Stomach (tissue), 9 donors: Measurements from ENCODE around the gene ITGA3. TPM values are rescaled to one million over a fixed set of nuclear protein-coding genes. Genes with fewer than 3 reads are reported as not detected.
A peak's percentile ranks its signal among the peaks of the same experiment; 100 is the strongest.

ENCODE experiments used
- DNase-seq, 2 donors: peaks; one replicate each; pipeline versions ENCODE4 v3.0.0 to v3.0.0-alpha.2; 2013 to 2019
- H3K27ac ChIP-seq, 5 donors: fragments of 200-600 bp in 4 of 5; sonication (generic) in 4 of 5; one replicate each; pipeline ENCODE4 v1.5.1; 2013 to 2019; ENCODE audit warnings: mild to moderate bottlenecking in 1 of 5, moderate library complexity in 1 of 5
- H3K27me3 ChIP-seq, 3 donors: fragments of 200-600 bp; sonication (generic); one replicate each; pipeline ENCODE4 v1.5.1; 2017 to 2019; ENCODE audit warnings: mixed run types in 1 of 3
- H3K36me3 ChIP-seq, 4 donors: fragments of 200-600 bp; sonication (generic); 1 replicate in 3 of 4; 2 replicates in 1 of 4; pipeline ENCODE4 v1.5.1; 2016 to 2019
- H3K4me1 ChIP-seq, 4 donors: fragments of 200-600 bp; sonication (generic); one replicate each; pipeline ENCODE4 v1.5.1; 2016 to 2019
- H3K4me3 ChIP-seq, 4 donors: fragments of 200-600 bp; sonication (generic) in 3 of 4; one replicate each; pipeline ENCODE4 v1.5.1; 2016 to 2019; ENCODE audit warnings: mild to moderate bottlenecking in 1 of 4
- H3K9me3 ChIP-seq, 4 donors: fragments of 200-600 bp; sonication (generic); one replicate each; pipeline ENCODE4 v1.5.1; 2016 to 2019
- CTCF ChIP-seq, 7 experiments: fragments of 450-650 bp in 4 of 7; fragments of 200-600 bp in 3 of 7; sonication (generic) in 3 of 7; IDR thresholded peaks; one replicate each; pipeline ENCODE4 v1.5.1; 2016 to 2019; ENCODE audit warnings: antibody characterized with exemption in 7 of 7, control low read depth in 2 of 7, mild to moderate bottlenecking in 1 of 7
- EP300 ChIP-seq: sonication (generic); formaldehyde crosslinking; IDR thresholded peaks from one replicate; pipeline ENCODE4 v1.6.1; 2017; ENCODE audit warnings: antibody characterized with exemption
- POLR2A ChIP-seq, 4 donors: fragments of 450-650 bp; IDR thresholded peaks; one replicate each; pipeline ENCODE4 v1.6.1; 2016; ENCODE audit warnings: antibody characterized with exemption in 4 of 4, control low read depth in 2 of 4, mild to moderate bottlenecking in 1 of 4, moderate library complexity in 1 of 4
- POLR2AphosphoS5 ChIP-seq, 3 donors: sonication (generic); formaldehyde crosslinking; IDR thresholded peaks; one replicate each; pipeline ENCODE4 v1.6.1; 2016; ENCODE audit warnings: antibody characterized with exemption in 3 of 3
- WGBS, 5 donors: extraction: QIAGEN DNeasy Blood & Tissue Kit in 3 of 5; methylation state at CpG; one replicate each; pipeline versions ENCODE4 v1.1.5 to v1.1.7; 2013 to 2018; 5-methylcytosine and 5-hydroxymethylcytosine counted together
- intact Hi-C: fragments of 100-400 bp; cut with DNase I; formaldehyde crosslinking; loops from one replicate; pipeline ENCODE4 v1.15.1; 2023; ENCODE audit warnings: low total_unique reads
- polyA plus RNA-seq, 3 donors: library from polyadenylated mRNA; stranded (reverse); fragments of 200-250 nt; gene quantifications; one replicate each; pipeline ENCODE4 v1.2.3, GENCODE V29; 2013
- total RNA-seq, 5 donors: library from RNA; depleted of rRNA; stranded (reverse); fragments of >200 nt; gene quantifications; one replicate each; pipeline versions ENCODE4 v1.1.0 to v1.2.3, GENCODE V29; 2014 to 2016
- donor health status: healthy with polysubstance abuse.
- donor health status: Bipolar disorder and iron deficiency.
- donor health status: healthy.

ITGA3 gene
- total and polyA plus RNA-seq, 8 donors = 6.9 to 698 (median 73.9) TPM

- 90 to 100% (median 94%) methylated on average over 3 of the region's 3 CpGs for WGBS, 5 donors
- H3K36me3 ChIP-seq = no peaks in the 10 kb centered on the region
- TF ChIP-seq EP300 (no peak), POLR2A (IDR thresholded peaks at IDR 0.05) (no peak), POLR2AphosphoS5 (IDR thresholded peaks at IDR 0.05) (no peak), CTCF (IDR thresholded peaks at IDR 0.05) (no peak)
- H3K27ac ChIP-seq = peak overlapping the region in 3 of 5 donors; percentile 30 to 60 (median 59)
- intact Hi-C loops = no loop called here
- H3K27me3 ChIP-seq = peaks cover 0 to 18% (median 3%) of the 10 kb centered on the region in 3 donors
- DNase-seq = no peak
- H3K9me3 ChIP-seq = no peaks in the 10 kb centered on the region
- no peak overlapping the region for H3K4me3 ChIP-seq
- H3K4me1 ChIP-seq = peaks cover 1 to 23% (median 12%) of the 10 kb centered on the region in 4 donors
These were observed 67.0 kb downstream of the ITGA3 start for GRCh38 chr17:50122945-50123344.

GRCh38 chr17:50123649-50124349 lies 67.9 kb downstream of the ITGA3 start:
- peaks cover 5 to 26% (median 14%) of the 10 kb centered on the region in 4 donors for H3K4me1 ChIP-seq
- H3K27ac ChIP-seq = peak overlapping the region in 3 of 5 donors; percentile 30 to 60 (median 59)
- H3K27me3 ChIP-seq = peaks cover 0 to 22% (median 8%) of the 10 kb centered on the region in 3 donors
- no peak for DNase-seq
- H3K36me3 ChIP-seq = no peaks in the 10 kb centered on the region
- no peak overlapping the region for H3K4me3 ChIP-seq
- TF ChIP-seq POLR2AphosphoS5 (IDR thresholded peaks at IDR 0.05) = no peak
- TF ChIP-seq POLR2A (IDR thresholded peaks at IDR 0.05) = no peak
- TF ChIP-seq EP300 = no peak
- no peak for TF ChIP-seq CTCF (IDR thresholded peaks at IDR 0.05)
- no peaks in the 10 kb centered on the region for H3K9me3 ChIP-seq
- intact Hi-C loops = no loop called here
- WGBS, 5 donors = 37 to 48% (median 41%) methylated on average over 12 of the region's 12 CpGs

DNA sequence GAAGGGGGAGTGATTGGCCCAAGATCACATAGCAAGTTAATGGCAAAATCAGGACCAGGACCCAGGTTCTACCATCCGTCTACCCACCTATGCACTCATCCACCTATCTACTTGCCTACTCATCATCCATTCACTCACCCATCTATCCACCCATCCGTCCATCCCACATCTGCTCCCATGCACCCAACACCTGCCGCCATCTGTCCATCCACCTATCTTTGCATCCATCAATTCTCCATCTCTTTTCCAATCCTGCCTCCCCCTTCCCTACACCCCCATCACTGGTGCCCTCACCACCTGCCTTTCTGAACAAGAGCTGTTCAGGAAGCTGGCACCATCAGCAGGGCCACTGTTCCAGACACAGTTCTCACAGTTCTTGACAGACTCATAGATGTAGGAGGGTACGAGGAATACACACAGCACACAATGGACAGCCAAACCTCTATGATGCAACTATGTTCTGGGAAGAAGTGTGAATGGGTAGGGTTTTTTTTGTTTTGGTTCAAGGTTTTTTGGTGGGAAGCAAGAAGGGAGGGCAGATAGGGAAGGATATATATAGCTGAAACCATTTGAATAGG lies 69.6 kb downstream of the ITGA3 start:
- DNase-seq = no peak
- intact Hi-C loops = no loop called here
- no peaks in the 10 kb centered on the region for H3K36me3 ChIP-seq
- H3K4me3 ChIP-seq = no peak overlapping the region
- peaks cover 23 to 43% (median 31%) of the 10 kb centered on the region in 4 donors for H3K4me1 ChIP-seq
- no peak for TF ChIP-seq CTCF (IDR thresholded peaks at IDR 0.05)
- no peak overlapping the region for H3K27ac ChIP-seq
- WGBS, 5 donors = 89 to 98% (median 95%) methylated on average over 4 of the region's 4 CpGs
- H3K27me3 ChIP-seq = peaks cover 0 to 34% (median 25%) of the 10 kb centered on the region in 3 donors
- H3K9me3 ChIP-seq = no peaks in the 10 kb centered on the region

DNA sequence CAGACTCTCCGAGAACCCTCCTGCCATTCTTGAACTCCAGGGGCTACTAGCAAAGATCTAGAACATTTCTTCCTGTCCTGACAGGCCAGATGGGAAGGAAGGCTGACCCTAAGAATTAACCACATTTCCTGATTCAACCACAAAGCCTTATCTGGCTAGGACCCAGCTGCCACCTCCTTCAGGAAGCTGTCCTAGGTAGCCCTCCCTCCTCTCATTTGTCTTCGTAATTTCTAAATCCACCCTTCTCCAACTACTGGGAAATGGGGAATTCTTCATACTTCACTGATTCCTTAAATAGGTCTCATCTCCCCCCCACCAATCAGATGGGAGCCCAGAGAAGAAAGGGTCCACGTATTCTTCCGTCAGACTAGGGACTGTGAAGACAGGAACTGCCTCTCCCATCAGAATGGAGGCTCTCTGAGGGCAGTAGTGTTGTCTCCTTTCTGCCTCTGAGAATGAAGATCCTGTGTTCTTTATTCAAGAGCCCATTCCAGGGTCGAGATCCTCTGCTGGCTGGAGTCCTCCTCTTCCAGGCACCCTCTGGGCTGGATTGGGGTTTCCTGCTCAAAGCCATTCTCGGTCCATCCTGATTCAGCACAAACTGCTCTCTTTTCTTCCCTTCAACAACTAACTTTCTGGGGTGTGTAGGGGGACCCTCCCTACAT lies 71.9 kb downstream of the ITGA3 start:
- TF ChIP-seq POLR2A (IDR thresholded peaks at IDR 0.05) (no peak), EP300 (no peak), CTCF (IDR thresholded peaks at IDR 0.05) (no peak), POLR2AphosphoS5 (IDR thresholded peaks at IDR 0.05) (no peak)
- WGBS, 5 donors = 54 to 74% (median 61%) methylated on average over 6 of the region's 6 CpGs
- H3K36me3 ChIP-seq = no peaks in the 10 kb centered on the region

More for the DNA sequence above, 71.9 kb downstream of the ITGA3 start:
- H3K9me3 ChIP-seq = no peaks in the 10 kb centered on the region
- H3K4me1 ChIP-seq = peaks cover 29 to 57% (median 40%) of the 10 kb centered on the region in 4 donors
- H3K4me3 ChIP-seq = no peak overlapping the region
- no peak for DNase-seq
- peak overlapping the region in 1 of 5 donors; percentile 4 for H3K27ac ChIP-seq
- H3K27me3 ChIP-seq = peaks cover 0 to 41% (median 30%) of the 10 kb centered on the region in 3 donors
- intact Hi-C loops = no loop called here
